Panc1 (cell line): ENCODE measurements around the gene DNAJC18. TPM values are rescaled to one million over a fixed set of nuclear protein-coding genes. Genes with fewer than 3 reads are reported as not detected.

Experiments
- ATAC-seq: fragments of 200-7000 bp; cut with Tn5 transposase; 2 replicates; pipeline ENCODE4 v1.9.1; 2020; ENCODE audit warnings: mild to moderate bottlenecking, moderate library complexity
- BruUV-seq: library from RNA; stranded (reverse); fragments of 400-500 nt; replicated peaks from 2 replicates; lab custom pipeline; 2021; lab: Mats Ljungman, UMichigan
- CTCF ChIA-PET: fragments of 300-600 bp; sonication (Branson Sonifier 250); formaldehyde crosslinking; loops from one replicate; lab custom pipeline; 2022; ENCODE audit warnings: antibody characterized with exemption; lab: Charles Lee
- POLR2A ChIA-PET: fragments of 300-600 bp; sonication (Branson Sonifier 250); formaldehyde crosslinking; loops from one replicate; lab custom pipeline; 2022; ENCODE audit warnings: antibody characterized with exemption; lab: Charles Lee
- DNase-seq: peaks from one replicate; pipeline ENCODE4 v3.0.0-alpha.2; 2010; ENCODE audit warnings: low read depth, low spot score
- H3K27ac ChIP-seq: 2 replicates; pipeline ENCODE4 v1.5.1; 2011; ENCODE audit warnings: mild to moderate bottlenecking, low read length, inconsistent platforms
- H3K27me3 ChIP-seq: fragments of 200-500 bp; sonication (Bioruptor generic); 2 replicates; pipeline ENCODE4 v1.6.0; 2014; ENCODE audit warnings: low read length, inconsistent platforms; ENCODE audit not compliant: control insufficient read depth, insufficient read depth
- H3K36me3 ChIP-seq: fragments of 200-500 bp; sonication (Bioruptor generic); 2 replicates; pipeline ENCODE4 v1.5.1; 2014; ENCODE audit warnings: inconsistent platforms, mild to moderate bottlenecking, low read length, moderate library complexity; ENCODE audit not compliant: control insufficient read depth, insufficient read depth
- H3K4me1 ChIP-seq: 2 replicates; pipeline ENCODE4 v1.5.1; 2011; ENCODE audit warnings: inconsistent platforms, mild to moderate bottlenecking, low read length, moderate library complexity; ENCODE audit not compliant: control insufficient read depth, insufficient read depth
- H3K4me3 ChIP-seq, 2 experiments: 2 replicates each; pipeline ENCODE4 v1.5.1; 2011 to 2012; ENCODE audit warnings: low read depth in 2 of 2, low read length in 2 of 2, mild to moderate bottlenecking in 2 of 2, inconsistent platforms in 1 of 2, moderate library complexity in 1 of 2
- H3K9me3 ChIP-seq: fragments of 200-500 bp; sonication (Bioruptor generic); 2 replicates; pipeline ENCODE4 v1.5.1; 2014; ENCODE audit warnings: low read depth, mild to moderate bottlenecking, inconsistent platforms, low read length, moderate library complexity; ENCODE audit not compliant: control insufficient read depth, insufficient read depth
- SIN3A ChIP-seq: IDR thresholded peaks from 2 replicates; pipeline ENCODE4 v1.6.1; 2012; ENCODE audit warnings: low read depth, mild to moderate bottlenecking, low read length, moderate library complexity, borderline replicate concordance; ENCODE audit not compliant: insufficient read depth
- in situ Hi-C: cut with HindIII; loops from 2 replicates; pipeline ENCODE4 v1.10.0; 2016; ENCODE audit warnings: low sequenced_read_pairs, low pct_unique_long_range_greater_than_20kb
- intact Hi-C: fragments of 100-400 bp; cut with micrococcal nuclease; formaldehyde crosslinking; loops from one replicate; pipeline ENCODE4 v1.10.0; 2022; ENCODE audit not compliant: unreplicated experiment
- total RNA-seq: library from RNA; stranded (reverse); gene quantifications from one replicate; pipeline ENCODE4 v1.2.1, GENCODE V29; 2021; ENCODE audit not compliant: unreplicated experiment
- TF ChIP-seq, protein P1 (sequence below): fragments of 450-650 bp; IDR thresholded peaks from 2 replicates; pipeline ENCODE4 v1.5.1; 2017; ENCODE audit warnings: mild to moderate bottlenecking
- TF ChIP-seq, protein P2 (sequence below), 2 experiments: IDR thresholded peaks; 2 replicates each; pipeline ENCODE4 v1.6.1; 2011 to 2012; ENCODE audit warnings: low read depth in 2 of 2, control low read depth in 1 of 2, low read length in 1 of 2, mild to moderate bottlenecking in 1 of 2, moderate library complexity in 1 of 2; ENCODE audit not compliant: insufficient read depth in 1 of 2

The DNAJC18 gene
- total RNA-seq, 1 experiment from 2014 or later = 8.8 TPM

DNA sequence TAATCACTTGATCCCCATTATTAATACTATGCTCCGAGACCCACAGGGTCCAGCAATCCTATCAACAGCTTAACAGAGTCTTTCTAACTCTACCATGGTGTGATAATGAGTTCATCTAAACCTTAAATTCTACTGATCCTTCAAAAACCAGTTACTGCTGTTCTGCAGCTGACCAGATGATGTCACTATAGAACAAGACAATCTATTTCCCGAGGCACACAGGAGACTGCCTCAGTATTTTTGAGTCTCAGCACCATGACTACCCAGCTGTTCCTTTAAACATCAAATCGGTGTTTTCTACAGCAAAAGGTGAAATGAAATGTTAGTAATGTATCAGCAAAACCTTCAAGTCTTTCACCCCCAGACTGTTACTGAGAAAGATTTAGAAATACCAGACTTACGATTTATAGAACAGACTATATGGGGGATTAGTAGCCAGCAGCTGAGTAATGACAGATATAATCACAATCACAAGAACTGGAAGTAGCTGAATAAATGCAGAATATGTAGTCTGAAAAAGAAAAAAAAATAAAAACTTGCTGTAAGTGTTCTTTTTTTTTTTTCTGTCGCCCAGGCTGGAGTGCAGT lies 16.9 kb downstream of the DNAJC18 start:
- intact Hi-C loops = loop anchor here (1.0 kb wide), 1 partner anchor 91 kb away; no protein-coding TSS in a partner anchor
- peak; percentile 85 for ATAC-seq
- in situ Hi-C loops = loop anchor here (25.0 kb wide), 1 partner anchor 90 kb away; no protein-coding TSS in a partner anchor
- H3K27ac ChIP-seq = no peak overlapping the region
- H3K27me3 ChIP-seq = no peaks in the 10 kb centered on the region
- H3K4me3 ChIP-seq = no peak overlapping the region
- ChIA-PET POLR2A (interaction anchor here (0.5 to 1.6 kb wide), 5 partner anchors 14 to 96 kb away, joined by 3 to 10 read pairs (median 6); partner anchors contain the start of gene PAIP2), CTCF (interaction anchor here (0.7 to 1.5 kb wide), 7 partner anchors 11 to 143 kb away, joined by 3 to 18 read pairs (median 3); partner anchors contain the start of gene STING1)
- H3K36me3 ChIP-seq = no peaks in the 10 kb centered on the region
- TF ChIP-seq, protein P1, sequence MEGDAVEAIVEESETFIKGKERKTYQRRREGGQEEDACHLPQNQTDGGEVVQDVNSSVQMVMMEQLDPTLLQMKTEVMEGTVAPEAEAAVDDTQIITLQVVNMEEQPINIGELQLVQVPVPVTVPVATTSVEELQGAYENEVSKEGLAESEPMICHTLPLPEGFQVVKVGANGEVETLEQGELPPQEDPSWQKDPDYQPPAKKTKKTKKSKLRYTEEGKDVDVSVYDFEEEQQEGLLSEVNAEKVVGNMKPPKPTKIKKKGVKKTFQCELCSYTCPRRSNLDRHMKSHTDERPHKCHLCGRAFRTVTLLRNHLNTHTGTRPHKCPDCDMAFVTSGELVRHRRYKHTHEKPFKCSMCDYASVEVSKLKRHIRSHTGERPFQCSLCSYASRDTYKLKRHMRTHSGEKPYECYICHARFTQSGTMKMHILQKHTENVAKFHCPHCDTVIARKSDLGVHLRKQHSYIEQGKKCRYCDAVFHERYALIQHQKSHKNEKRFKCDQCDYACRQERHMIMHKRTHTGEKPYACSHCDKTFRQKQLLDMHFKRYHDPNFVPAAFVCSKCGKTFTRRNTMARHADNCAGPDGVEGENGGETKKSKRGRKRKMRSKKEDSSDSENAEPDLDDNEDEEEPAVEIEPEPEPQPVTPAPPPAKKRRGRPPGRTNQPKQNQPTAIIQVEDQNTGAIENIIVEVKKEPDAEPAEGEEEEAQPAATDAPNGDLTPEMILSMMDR = peak; percentile 87
- TF ChIP-seq SIN3A = no peak
- no TSS peak for BruUV-seq
- H3K4me1 ChIP-seq = no peaks in the 10 kb centered on the region
- H3K9me3 ChIP-seq = no peaks in the 10 kb centered on the region
- peak; percentile 63 for DNase-seq

DNA sequence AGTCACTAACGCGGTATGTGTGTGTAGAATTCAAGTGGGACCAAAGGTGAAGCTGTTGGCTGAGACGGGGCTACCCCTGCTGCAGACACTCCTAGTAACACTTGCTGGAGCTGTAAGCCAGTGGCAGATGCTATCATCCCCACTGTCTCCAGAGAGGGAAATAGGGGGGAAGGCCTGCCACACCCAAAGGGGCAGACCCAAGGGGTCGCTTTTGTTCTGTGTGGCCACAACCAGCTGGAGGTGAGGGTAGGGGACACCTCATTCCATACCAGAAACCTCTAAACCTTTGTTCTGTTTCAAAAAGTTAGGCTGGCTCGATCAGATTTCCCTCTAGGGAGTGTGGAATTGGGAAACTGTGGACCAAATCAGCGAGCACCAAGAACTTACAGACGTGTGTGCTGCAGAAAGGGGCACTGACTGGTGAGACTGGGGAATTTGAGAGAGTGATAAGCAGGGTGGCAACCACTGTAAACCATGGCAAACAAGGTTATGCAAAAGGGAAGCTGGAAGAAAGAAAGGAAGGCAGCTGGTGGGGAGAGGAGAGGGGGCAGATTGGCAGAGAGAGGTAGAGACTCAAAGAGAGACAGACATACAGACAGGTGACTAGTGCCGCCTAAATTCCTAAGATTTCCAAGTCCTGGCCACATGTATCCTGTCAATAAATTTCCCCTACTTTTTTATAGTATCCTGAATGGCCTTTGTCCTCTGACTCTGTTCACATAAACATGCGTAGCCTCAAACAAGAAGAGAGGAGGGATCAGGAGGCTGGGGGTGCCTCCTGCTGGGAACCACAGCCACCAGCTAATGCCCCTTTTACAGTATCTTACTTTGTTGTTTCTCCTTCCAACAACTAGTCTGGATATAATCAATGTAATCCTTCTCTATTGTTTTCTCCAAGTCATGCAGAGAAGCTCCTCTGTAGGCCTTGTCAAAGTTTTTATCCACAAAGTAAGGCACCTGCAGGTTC lies 19.8 kb downstream of the DNAJC18 start:
- BruUV-seq = no TSS peak
- H3K4me1 ChIP-seq = no peaks in the 10 kb centered on the region
- intact Hi-C loops (no loop called here), in situ Hi-C loops (loop anchor here (25.0 kb wide), 1 partner anchor 93 kb away; no protein-coding TSS in a partner anchor)
- no peak overlapping the region for H3K27ac ChIP-seq
- DNase-seq (no peak), ATAC-seq (no peak)
- H3K27me3 ChIP-seq = no peaks in the 10 kb centered on the region
- no peak for TF ChIP-seq SIN3A
- TF ChIP-seq, protein P1 = peak; percentile 4; the same call in 1 of the 2 replicates
- no peaks in the 10 kb centered on the region for H3K9me3 ChIP-seq
- ChIA-PET POLR2A (interaction anchor here (0.5 kb wide), 1 partner anchor 47 kb away, joined by 7 read pairs; no protein-coding TSS in a partner anchor), CTCF (interaction anchor here (0.8 to 2.0 kb wide), 3 partner anchors 9 to 94 kb away, joined by 3 to 5 read pairs (median 5); no protein-coding TSS in a partner anchor)
- no peak overlapping the region for H3K4me3 ChIP-seq
- no peaks in the 10 kb centered on the region for H3K36me3 ChIP-seq

GRCh38 chr5:139418793-139419192 lies 20.5 kb downstream of the DNAJC18 start:
- POLR2A ChIA-PET = no interaction called here
- DNase-seq (no peak), ATAC-seq (no peak)
- H3K9me3 ChIP-seq = no peaks in the 10 kb centered on the region
- TF ChIP-seq, protein P2, sequence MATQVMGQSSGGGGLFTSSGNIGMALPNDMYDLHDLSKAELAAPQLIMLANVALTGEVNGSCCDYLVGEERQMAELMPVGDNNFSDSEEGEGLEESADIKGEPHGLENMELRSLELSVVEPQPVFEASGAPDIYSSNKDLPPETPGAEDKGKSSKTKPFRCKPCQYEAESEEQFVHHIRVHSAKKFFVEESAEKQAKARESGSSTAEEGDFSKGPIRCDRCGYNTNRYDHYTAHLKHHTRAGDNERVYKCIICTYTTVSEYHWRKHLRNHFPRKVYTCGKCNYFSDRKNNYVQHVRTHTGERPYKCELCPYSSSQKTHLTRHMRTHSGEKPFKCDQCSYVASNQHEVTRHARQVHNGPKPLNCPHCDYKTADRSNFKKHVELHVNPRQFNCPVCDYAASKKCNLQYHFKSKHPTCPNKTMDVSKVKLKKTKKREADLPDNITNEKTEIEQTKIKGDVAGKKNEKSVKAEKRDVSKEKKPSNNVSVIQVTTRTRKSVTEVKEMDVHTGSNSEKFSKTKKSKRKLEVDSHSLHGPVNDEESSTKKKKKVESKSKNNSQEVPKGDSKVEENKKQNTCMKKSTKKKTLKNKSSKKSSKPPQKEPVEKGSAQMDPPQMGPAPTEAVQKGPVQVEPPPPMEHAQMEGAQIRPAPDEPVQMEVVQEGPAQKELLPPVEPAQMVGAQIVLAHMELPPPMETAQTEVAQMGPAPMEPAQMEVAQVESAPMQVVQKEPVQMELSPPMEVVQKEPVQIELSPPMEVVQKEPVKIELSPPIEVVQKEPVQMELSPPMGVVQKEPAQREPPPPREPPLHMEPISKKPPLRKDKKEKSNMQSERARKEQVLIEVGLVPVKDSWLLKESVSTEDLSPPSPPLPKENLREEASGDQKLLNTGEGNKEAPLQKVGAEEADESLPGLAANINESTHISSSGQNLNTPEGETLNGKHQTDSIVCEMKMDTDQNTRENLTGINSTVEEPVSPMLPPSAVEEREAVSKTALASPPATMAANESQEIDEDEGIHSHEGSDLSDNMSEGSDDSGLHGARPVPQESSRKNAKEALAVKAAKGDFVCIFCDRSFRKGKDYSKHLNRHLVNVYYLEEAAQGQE (IDR thresholded peaks at IDR 0.05; ENCODE audit: insufficient read depth in 1 of 2, low read depth in 2 of 2, low read length in 1 of 2) = no peak
- BruUV-seq = no TSS peak
- no peaks in the 10 kb centered on the region for H3K36me3 ChIP-seq
- H3K4me1 ChIP-seq = no peaks in the 10 kb centered on the region
- no peak overlapping the region for H3K27ac ChIP-seq
- no peak overlapping the region for H3K4me3 ChIP-seq
- H3K27me3 ChIP-seq = no peaks in the 10 kb centered on the region
- intact Hi-C loops (no loop called here), in situ Hi-C loops (loop anchor here (25.0 kb wide), 1 partner anchor 94 kb away; no protein-coding TSS in a partner anchor)
- CTCF ChIA-PET = interaction anchor here (0.8 kb wide), 1 partner anchor 9 kb away, joined by 3 read pairs; no protein-coding TSS in a partner anchor
